ENCODE measurements around the gene SEMA6B.

The SEMA6B gene

DNA sequence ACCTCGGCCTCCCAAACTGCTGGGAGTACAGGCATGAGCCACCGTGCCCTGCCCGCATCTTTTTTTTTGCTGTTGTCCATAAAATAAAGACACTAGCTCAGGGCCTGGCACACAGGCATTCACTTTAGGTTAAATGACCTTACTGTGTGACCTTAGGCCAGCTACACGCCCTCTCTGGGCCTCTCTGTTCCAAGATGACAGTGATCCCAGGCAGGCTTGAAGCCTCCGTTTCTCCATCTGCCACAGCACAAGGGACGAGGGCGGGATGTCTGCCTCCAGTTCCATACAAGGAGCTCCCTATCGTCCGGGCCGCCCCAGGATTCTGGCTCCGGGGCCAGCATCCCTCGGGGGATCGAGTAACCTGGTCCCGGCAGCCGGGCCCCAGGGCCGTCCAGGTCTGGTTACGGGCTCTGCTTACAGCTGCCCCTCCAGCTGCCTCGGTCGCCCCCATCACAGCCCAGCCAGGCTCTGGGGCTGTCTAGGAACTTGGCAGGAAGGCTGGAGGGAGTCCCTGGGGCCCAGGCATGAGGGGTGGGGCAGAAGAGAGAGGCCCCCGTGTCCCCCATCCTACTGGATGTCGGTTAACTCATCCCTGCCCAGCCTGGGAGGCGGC lies 11.9 kb upstream of the SEMA6B start:
- Histone ChIP-seq H3K4me1 (ENCODE audit: low read depth, poor library complexity, severe bottlenecking) (peaks cover 21% of the 10 kb centered on the region), H3K4me2 (no peak overlapping the region), H3K27me3 (ENCODE audit: insufficient read depth, low read depth) (peaks cover 47% of the 10 kb centered on the region), H3K27ac (no peak overlapping the region), H3K36me3 (ENCODE audit: insufficient read depth) (no peaks in the 10 kb centered on the region), H3K9ac (no peak overlapping the region), H2AFZ (ENCODE audit: low read depth) (no peak overlapping the region), H3K4me3 (IDR thresholded peaks at IDR 0.05; ENCODE audit: insufficient read depth, low read depth, low read length) (no peak overlapping the region), H4K20me1 (ENCODE audit: insufficient read depth) (no peaks in the 10 kb centered on the region), H3K79me2 (ENCODE audit: insufficient read depth, low read depth) (no peaks in the 10 kb centered on the region)
- no peak for TF ChIP-seq CTCF (conservative IDR thresholded peaks at IDR 0.05; ENCODE audit: low read depth, low read length)

DNA sequence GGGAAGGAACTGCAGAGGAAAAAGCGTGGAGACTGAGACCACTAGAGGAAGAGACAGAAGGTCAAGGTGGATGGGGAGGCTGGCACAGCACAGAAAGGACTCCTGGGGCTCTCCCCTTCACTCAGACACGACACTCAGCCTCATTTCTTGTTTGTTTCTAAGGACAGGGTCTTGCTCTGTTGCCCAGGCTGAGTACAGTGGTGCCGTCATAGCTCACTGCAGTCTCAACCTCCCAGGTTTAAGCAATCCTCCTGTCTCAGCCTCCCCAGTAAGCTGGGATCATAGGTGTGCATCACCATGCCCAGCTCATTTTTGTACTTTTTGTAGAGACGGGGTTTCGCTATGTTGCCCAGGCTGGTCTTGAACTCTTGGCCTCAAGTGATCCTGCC lies 11.4 kb upstream of the SEMA6B start:
- H3K4me2 ChIP-seq, result no peak overlapping the region
- no peak overlapping the region for H3K27ac ChIP-seq
- H4K20me1 ChIP-seq (ENCODE audit: insufficient read depth), result no peaks in the 10 kb centered on the region
- no peak overlapping the region for H2AFZ ChIP-seq (ENCODE audit: low read depth)
- H3K36me3 ChIP-seq (ENCODE audit: insufficient read depth), result no peaks in the 10 kb centered on the region
- H3K9ac ChIP-seq, result no peak overlapping the region
- no peaks in the 10 kb centered on the region for H3K79me2 ChIP-seq (ENCODE audit: insufficient read depth, low read depth)
- peaks cover 26% of the 10 kb centered on the region for H3K4me1 ChIP-seq (ENCODE audit: low read depth, poor library complexity, severe bottlenecking)
- no peak overlapping the region for H3K4me3 ChIP-seq (IDR thresholded peaks at IDR 0.05; ENCODE audit: insufficient read depth, low read depth, low read length)
- TF ChIP-seq CTCF (conservative IDR thresholded peaks at IDR 0.05; ENCODE audit: low read depth, low read length), result no peak
- peaks cover 51% of the 10 kb centered on the region for H3K27me3 ChIP-seq (ENCODE audit: insufficient read depth, low read depth)

DNA sequence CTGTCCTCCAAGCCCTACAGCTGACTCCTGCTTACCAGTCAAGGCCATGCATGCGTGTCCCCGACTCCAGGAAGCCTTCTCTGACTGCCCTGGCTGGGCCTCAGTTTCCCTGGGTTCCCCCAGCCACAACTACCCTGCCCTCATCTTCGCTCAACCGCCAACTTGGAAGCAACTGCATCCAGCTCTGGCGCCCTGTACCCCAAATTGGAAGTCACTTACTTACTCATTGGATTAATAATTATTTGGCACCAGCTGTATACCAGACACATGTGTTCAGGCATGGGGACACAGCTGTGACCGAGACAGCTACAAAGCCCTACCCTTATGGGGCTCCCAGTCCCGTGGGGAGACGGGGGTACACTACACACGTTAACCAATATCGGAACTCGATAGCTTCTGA lies 10.9 kb upstream of the SEMA6B start:
- Histone ChIP-seq H2AFZ (ENCODE audit: low read depth) (no peak overlapping the region), H3K9ac (no peak overlapping the region), H3K36me3 (ENCODE audit: insufficient read depth) (no peaks in the 10 kb centered on the region), H3K27ac (no peak overlapping the region), H3K79me2 (ENCODE audit: insufficient read depth, low read depth) (no peaks in the 10 kb centered on the region), H3K4me3 (IDR thresholded peaks at IDR 0.05; ENCODE audit: insufficient read depth, low read depth, low read length) (no peak overlapping the region), H3K4me1 (ENCODE audit: low read depth, poor library complexity, severe bottlenecking) (peaks cover 25% of the 10 kb centered on the region), H3K27me3 (ENCODE audit: insufficient read depth, low read depth) (peaks cover 51% of the 10 kb centered on the region), H3K4me2 (no peak overlapping the region), H4K20me1 (ENCODE audit: insufficient read depth) (no peaks in the 10 kb centered on the region)
- TF ChIP-seq CTCF (conservative IDR thresholded peaks at IDR 0.05; ENCODE audit: low read depth, low read length), result no peak

GRCh38 chr19:4568886-4569285 lies 9.4 kb upstream of the SEMA6B start:
- Histone ChIP-seq H3K27me3 (ENCODE audit: insufficient read depth, low read depth) (peaks cover 50% of the 10 kb centered on the region), H3K4me2 (no peak overlapping the region), H3K36me3 (ENCODE audit: insufficient read depth) (no peaks in the 10 kb centered on the region), H3K79me2 (ENCODE audit: insufficient read depth, low read depth) (no peaks in the 10 kb centered on the region), H3K9ac (no peak overlapping the region), H2AFZ (ENCODE audit: low read depth) (no peak overlapping the region), H4K20me1 (ENCODE audit: insufficient read depth) (no peaks in the 10 kb centered on the region), H3K27ac (no peak overlapping the region), H3K4me3 (IDR thresholded peaks at IDR 0.05; ENCODE audit: insufficient read depth, low read depth, low read length) (no peak overlapping the region), H3K4me1 (ENCODE audit: low read depth, poor library complexity, severe bottlenecking) (peaks cover 14% of the 10 kb centered on the region)
- TF ChIP-seq CTCF (conservative IDR thresholded peaks at IDR 0.05; ENCODE audit: low read depth, low read length), result no peak
